HCT116 (cell line): ENCODE data around the gene TSPAN3. TPM values are rescaled to one million over a fixed set of nuclear protein-coding genes. Genes with fewer than 3 reads are reported as not detected.

Experiments used
- ATAC-seq: fragments of 200-7000 bp; cut with Tn5 transposase; 2 replicates; pipeline ENCODE4 v1.9.1; 2020; ENCODE audit warnings: mild to moderate bottlenecking, moderate library complexity
- BruUV-seq: library from RNA; stranded (reverse); fragments of 400-500 nt; replicated peaks from 2 replicates; lab custom pipeline; 2021; lab: Mats Ljungman, UMichigan
- CTCF ChIA-PET: fragments of 300-600 bp; sonication (Branson Sonifier 250); formaldehyde crosslinking; loops from one replicate; lab custom pipeline; 2021; ENCODE audit warnings: antibody characterized with exemption; lab: Charles Lee
- POLR2A ChIA-PET: fragments of 300-600, 350-600 bp; sonication (Branson Sonifier 250); formaldehyde crosslinking; loops from one replicate; lab custom pipeline; 2021; ENCODE audit warnings: antibody characterized with exemption; lab: Charles Lee
- RAD21 ChIA-PET, 2 experiments: fragments of 300-600 bp; sonication (Branson Sonifier 250); formaldehyde crosslinking; loops; one replicate each; lab custom pipeline; 2023; ENCODE audit warnings: low total read pairs in 2 of 2; ENCODE audit not compliant: uncharacterized antibody in 2 of 2, unreplicated experiment in 2 of 2, low non-redundant PET in 1 of 2; lab: Charles Lee
- DNase-seq: peaks from one replicate; pipeline ENCODE4 v3.0.0-alpha.2; 2010; ENCODE audit warnings: low read depth, low spot score
- H2AFZ ChIP-seq: fragments of 200-600 bp; shearing (Covaris generic), sonication (generic); 2 replicates; pipeline ENCODE4 v1.6.1; 2017; ENCODE audit warnings: low read depth, mixed run types, mixed read lengths, antibody characterized with exemption, low read length; ENCODE audit not compliant: poor library complexity, severe bottlenecking
- H3K27ac ChIP-seq: 2 replicates; pipeline ENCODE4 v1.5.1; 2012; ENCODE audit warnings: low read depth, low read length
- H3K27me3 ChIP-seq: fragments of 200-600 bp; sonication (generic); 2 replicates; pipeline ENCODE4 v1.6.1; 2016; ENCODE audit warnings: mixed run types, low read length, mixed read lengths; ENCODE audit not compliant: insufficient read depth
- H3K36me3 ChIP-seq, 2 experiments: fragments of 200-500 bp in 1 of 2; fragments of 200-600 bp in 1 of 2; sonication (Bioruptor generic) in 1 of 2; sonication (generic) in 1 of 2; 2 replicates each; pipeline versions ENCODE4 v1.5.1 to v1.6.1; 2014 to 2016; ENCODE audit warnings: low read length in 2 of 2, inconsistent platforms in 1 of 2, mixed read lengths in 1 of 2, mixed run types in 1 of 2; ENCODE audit not compliant: insufficient read depth in 2 of 2, control insufficient read depth in 1 of 2
- H3K4me1 ChIP-seq, 2 experiments: fragments of 200-600 bp in 1 of 2; sonication (generic) in 1 of 2; 2 replicates each; pipeline versions ENCODE4 v1.5.1 to v1.6.1; 2012 to 2017; ENCODE audit warnings: low read length in 2 of 2, inconsistent platforms in 1 of 2, mild to moderate bottlenecking in 1 of 2, mixed read lengths in 1 of 2, mixed run types in 1 of 2, moderate library complexity in 1 of 2; ENCODE audit not compliant: insufficient read depth in 2 of 2, control insufficient read depth in 1 of 2
- H3K4me2 ChIP-seq: fragments of 200-600 bp; sonication (generic); 2 replicates; pipeline ENCODE4 v1.6.1; 2017; ENCODE audit warnings: mixed run types, low read length, mixed read lengths
- H3K4me3 ChIP-seq, 2 experiments: fragments of 200-600 bp in 1 of 2; sonication (generic) in 1 of 2; replicated peaks in 1 of 2; 2 replicates each; pipeline ENCODE4 v1.5.1; 2011 to 2016; ENCODE audit warnings: low read length in 2 of 2, control low read depth in 1 of 2, low read depth in 1 of 2, mild to moderate bottlenecking in 1 of 2, mixed read lengths in 1 of 2, mixed run types in 1 of 2
- H3K79me2 ChIP-seq: fragments of 200-600 bp; sonication (generic); 2 replicates; pipeline ENCODE4 v1.6.1; 2017; ENCODE audit warnings: mild to moderate bottlenecking, mixed run types, low read length, moderate library complexity, mixed read lengths; ENCODE audit not compliant: insufficient read depth
- H3K9ac ChIP-seq: fragments of 200-600 bp; sonication (generic); 2 replicates; pipeline ENCODE4 v1.6.1; 2016; ENCODE audit warnings: low read length, mixed read lengths
- H3K9me2 ChIP-seq: fragments of 200-600 bp; sonication (generic), shearing (Covaris generic); 2 replicates; pipeline ENCODE4 v1.6.1; 2017; ENCODE audit warnings: mixed run types, mild to moderate bottlenecking, moderate library complexity; ENCODE audit not compliant: insufficient read depth
- H3K9me3 ChIP-seq, 2 experiments: fragments of 200-500 bp in 1 of 2; fragments of 200-600 bp in 1 of 2; sonication (Bioruptor generic) in 1 of 2; sonication (generic) in 1 of 2; 2 replicates each; pipeline ENCODE4 v1.6.1; 2014 to 2017; ENCODE audit warnings: low read length in 2 of 2, mixed read lengths in 2 of 2, inconsistent platforms in 1 of 2, low read depth in 1 of 2, mild to moderate bottlenecking in 1 of 2, mixed run types in 1 of 2, moderate library complexity in 1 of 2; ENCODE audit not compliant: control insufficient read depth in 1 of 2, insufficient read depth in 1 of 2
- H4K20me1 ChIP-seq: fragments of 200-600 bp; sonication (generic), shearing (Covaris generic); 2 replicates; pipeline ENCODE4 v1.6.1; 2017; ENCODE audit warnings: mixed run types, mild to moderate bottlenecking, moderate library complexity; ENCODE audit not compliant: insufficient read depth
- EZH2phosphoT487 ChIP-seq: fragments of 200-600 bp; IDR thresholded peaks from 2 replicates; pipeline ENCODE4 v1.6.1; 2018; ENCODE audit warnings: antibody characterized with exemption, borderline replicate concordance
- SP1 ChIP-seq: IDR thresholded peaks from 2 replicates; pipeline ENCODE4 v1.6.1; 2012; ENCODE audit warnings: low read depth
- SRF ChIP-seq: IDR thresholded peaks from 2 replicates; pipeline ENCODE4 v1.6.1; 2012; ENCODE audit warnings: low read depth
- intact Hi-C: fragments of 100-400 bp; cut with micrococcal nuclease; formaldehyde crosslinking; loops from 2 replicates; pipeline ENCODE4 v1.10.0; 2022
- total RNA-seq: library from RNA; stranded (reverse); gene quantifications from one replicate; pipeline ENCODE4 v1.2.1, GENCODE V29; 2021; ENCODE audit not compliant: unreplicated experiment
- TF ChIP-seq, protein P1 (sequence below): IDR thresholded peaks from 2 replicates; pipeline ENCODE4 v1.6.1; 2012
- TF ChIP-seq, protein P2 (sequence below): IDR thresholded peaks from 2 replicates; pipeline ENCODE4 v1.6.1; 2012; ENCODE audit warnings: low read depth

The TSPAN3 gene
- total RNA-seq, 1 experiment from 2014 or later, result 140 TPM

DNA sequence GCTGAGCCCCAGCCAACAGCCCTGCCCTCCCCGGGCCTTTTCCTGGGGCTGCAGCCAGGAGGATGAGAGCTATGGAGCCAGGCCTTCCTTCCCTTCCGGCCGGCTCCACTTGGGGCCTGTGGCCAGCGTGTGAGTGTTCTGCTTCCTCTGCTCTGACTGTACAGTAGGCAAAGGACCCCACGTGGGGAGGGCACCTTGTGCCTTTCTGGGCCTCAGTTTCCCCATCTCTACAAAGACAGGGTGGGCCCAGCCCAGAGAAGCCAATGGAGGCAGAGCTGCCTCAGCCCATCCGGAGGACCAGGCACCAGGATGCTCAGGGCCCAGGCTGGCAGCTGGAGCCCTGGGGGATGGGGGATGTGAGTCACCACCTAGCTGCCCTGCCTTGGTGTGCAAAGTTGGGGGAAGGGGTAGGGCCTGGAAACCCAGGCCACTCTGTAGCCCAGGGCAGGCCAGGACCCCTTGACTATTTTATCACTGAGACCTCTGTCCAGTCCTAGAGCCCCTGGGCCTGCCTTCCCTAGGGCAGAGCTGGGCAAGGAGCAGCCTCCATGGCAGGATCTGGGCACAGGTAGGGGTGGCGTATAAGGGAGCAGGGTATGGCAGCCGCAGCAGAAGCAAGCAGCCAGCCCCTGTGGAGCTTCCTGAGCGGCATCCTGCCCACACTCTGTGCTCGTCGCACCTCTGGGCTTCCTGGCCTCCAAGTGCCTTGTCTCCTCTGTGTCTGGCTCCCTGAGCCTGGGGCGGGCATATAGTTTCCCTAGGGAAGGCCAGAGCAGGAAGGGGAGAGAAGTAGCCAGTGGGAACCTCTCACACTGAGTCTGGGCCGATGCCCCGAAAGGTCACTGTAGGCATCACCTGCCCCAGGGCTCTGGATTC is 74.1 kb downstream of the TSPAN3 start:
- Histone ChIP-seq H3K36me3 (no peaks in the 10 kb centered on the region), H3K9me2 (no peaks in the 10 kb centered on the region), H3K9ac (no peak overlapping the region), H3K4me2 (no peak overlapping the region), H4K20me1 (no peaks in the 10 kb centered on the region), H3K79me2 (no peaks in the 10 kb centered on the region), H3K27ac (no peak overlapping the region), H3K9me3 (no peaks in the 10 kb centered on the region), H3K4me1 (no peaks in the 10 kb centered on the region), H2AFZ (no peak overlapping the region), H3K27me3 (no peaks in the 10 kb centered on the region), H3K4me3 (no peak overlapping the region)
- intact Hi-C loops, result no loop called here
- no TSS peak for BruUV-seq
- ChIA-PET CTCF (no interaction called here), POLR2A (no interaction called here), RAD21 (no interaction called here)
- DNase-seq, result no peak
- TF ChIP-seq SRF, result no peak
- TF ChIP-seq, protein P1, sequence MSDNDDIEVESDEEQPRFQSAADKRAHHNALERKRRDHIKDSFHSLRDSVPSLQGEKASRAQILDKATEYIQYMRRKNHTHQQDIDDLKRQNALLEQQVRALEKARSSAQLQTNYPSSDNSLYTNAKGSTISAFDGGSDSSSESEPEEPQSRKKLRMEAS, result no peak
- TF ChIP-seq EZH2phosphoT487, result no peak
- TF ChIP-seq, protein P2, sequence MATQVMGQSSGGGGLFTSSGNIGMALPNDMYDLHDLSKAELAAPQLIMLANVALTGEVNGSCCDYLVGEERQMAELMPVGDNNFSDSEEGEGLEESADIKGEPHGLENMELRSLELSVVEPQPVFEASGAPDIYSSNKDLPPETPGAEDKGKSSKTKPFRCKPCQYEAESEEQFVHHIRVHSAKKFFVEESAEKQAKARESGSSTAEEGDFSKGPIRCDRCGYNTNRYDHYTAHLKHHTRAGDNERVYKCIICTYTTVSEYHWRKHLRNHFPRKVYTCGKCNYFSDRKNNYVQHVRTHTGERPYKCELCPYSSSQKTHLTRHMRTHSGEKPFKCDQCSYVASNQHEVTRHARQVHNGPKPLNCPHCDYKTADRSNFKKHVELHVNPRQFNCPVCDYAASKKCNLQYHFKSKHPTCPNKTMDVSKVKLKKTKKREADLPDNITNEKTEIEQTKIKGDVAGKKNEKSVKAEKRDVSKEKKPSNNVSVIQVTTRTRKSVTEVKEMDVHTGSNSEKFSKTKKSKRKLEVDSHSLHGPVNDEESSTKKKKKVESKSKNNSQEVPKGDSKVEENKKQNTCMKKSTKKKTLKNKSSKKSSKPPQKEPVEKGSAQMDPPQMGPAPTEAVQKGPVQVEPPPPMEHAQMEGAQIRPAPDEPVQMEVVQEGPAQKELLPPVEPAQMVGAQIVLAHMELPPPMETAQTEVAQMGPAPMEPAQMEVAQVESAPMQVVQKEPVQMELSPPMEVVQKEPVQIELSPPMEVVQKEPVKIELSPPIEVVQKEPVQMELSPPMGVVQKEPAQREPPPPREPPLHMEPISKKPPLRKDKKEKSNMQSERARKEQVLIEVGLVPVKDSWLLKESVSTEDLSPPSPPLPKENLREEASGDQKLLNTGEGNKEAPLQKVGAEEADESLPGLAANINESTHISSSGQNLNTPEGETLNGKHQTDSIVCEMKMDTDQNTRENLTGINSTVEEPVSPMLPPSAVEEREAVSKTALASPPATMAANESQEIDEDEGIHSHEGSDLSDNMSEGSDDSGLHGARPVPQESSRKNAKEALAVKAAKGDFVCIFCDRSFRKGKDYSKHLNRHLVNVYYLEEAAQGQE, result no peak
- TF ChIP-seq SP1, result no peak
- ATAC-seq, result no peak
